Measurements from ENCODE around the gene UNC13B.
"Not testable (repeated sequence)": the region's sequence is repeated elsewhere in the genome, so short reads cannot be mapped to it uniquely, and the experiment has no call there.

UNC13B gene

DNA sequence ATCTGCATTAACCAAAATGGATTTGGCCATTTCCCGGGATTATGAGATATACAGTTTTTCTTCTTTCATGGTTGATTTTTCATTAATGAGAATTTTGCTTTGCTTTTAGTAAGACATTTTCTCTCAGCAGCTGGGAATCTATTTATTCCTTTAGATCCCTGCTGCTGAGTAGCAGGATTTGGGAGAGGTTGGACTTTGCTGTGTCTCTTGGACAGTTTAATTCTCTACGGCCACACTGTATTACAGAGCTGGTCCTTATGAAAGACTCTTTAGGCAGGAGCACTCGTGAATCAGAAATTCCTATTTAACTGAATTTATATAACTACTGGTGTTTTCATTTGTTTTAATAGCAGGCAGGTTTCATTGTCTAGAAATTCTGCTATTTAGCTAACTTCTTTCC lies 1.6 kb downstream of the UNC13B start:
- no peak for DNase-seq (ENCODE audit: low read depth in 2 of 2)

DNA sequence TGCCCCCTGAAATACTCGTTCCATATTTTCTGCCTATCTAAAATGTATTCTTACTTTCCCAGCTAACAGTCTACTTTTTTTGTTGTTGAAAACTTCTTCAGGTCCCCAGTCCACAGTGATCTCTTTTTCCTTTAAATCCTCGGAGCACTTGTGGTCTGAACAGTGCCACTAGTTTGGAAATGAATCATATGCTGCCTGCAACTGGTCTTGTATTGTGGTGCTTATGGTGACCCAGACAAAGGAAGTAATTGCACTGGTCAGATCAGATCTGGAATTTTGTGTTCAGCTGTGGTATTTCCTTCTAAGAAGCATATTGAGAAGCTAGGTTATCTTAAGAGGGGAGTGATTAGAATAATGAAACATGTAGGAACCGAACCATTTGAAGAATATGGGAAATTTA lies 2.9 kb downstream of the UNC13B start:
- no peak for DNase-seq (ENCODE audit: low read depth in 2 of 2)

DNA sequence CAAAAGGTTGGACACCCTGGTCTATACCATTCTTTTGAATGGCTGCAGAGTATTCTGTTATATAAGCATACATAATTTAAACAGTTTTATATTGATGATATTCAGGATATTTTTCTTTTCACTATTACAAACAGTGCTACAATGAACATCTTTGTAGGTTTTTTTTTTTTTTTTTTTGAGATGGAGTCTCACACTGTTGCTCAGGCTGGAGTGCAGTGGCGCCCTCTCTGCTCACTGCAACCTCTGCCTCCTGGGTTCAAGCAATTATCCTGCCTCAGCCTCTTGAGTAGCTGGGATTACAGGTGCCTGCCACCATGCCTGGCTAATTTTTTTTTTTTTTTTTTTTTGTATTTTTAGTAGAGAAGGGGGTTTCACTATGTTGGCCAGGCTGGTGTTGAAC lies 5.6 kb downstream of the UNC13B start:
- not testable (repeated sequence) for DNase-seq (ENCODE audit: low read depth in 2 of 2)

DNA sequence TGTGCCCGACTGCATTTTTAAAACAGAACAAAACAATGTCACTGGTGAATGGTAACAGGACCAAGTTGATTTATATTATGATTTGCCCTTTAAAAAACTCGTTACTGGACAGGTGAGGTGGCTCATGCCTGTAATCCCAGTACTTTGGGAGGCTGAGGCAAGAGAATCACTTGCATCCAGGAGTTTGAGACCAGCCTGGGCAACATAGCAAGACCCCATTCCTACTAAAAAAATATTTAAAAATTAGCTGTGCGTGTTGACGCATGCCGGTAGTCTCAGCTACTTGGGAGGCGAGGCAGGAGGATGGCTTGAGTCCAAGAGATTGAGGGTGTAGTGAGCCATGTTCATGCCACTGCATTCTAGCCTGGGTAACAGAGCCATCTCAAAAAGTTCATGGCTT lies 7.2 kb downstream of the UNC13B start:
- DNase-seq (ENCODE audit: low read depth in 2 of 2): no peak

DNA sequence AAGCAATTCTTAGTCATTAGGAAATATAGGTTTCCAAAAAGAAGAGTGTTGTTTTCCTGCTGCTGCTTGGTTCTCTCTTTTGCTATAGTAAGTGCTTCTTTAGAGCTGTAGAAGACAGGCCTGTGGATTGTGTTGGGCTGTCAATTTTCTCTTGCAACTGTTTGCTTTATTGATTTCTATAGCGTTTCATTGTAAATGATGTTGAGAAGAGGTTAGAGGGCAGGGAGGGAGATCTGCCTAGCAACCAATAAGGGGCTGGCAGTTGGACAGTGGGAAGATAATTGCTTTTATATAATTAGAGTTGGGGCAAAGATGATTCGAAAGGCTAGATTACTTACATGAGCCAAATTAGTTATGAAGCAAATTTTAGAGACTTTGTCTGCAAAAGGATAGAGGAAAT lies 11.1 kb downstream of the UNC13B start:
- DNase-seq (ENCODE audit: low read depth in 2 of 2): no peak

DNA sequence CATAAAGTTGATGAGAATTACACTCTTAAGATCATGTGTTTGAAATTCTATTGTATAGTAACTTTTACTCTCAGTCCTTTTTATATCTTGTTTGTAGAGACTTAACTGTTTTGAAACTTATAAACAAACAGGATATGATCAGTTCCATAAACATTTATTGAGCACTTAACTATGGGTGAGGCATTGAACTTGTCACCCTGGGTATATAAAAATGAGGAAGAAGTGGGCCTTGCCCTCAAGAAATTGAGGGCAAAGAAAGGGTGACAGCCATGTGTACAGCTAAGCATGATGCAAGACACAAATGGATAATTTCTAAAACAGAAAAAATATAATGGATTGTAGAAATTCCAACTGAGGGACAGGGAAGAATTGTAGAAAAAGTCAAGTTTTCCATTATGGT lies 15.7 kb downstream of the UNC13B start:
- no peak for DNase-seq (ENCODE audit: low read depth in 2 of 2)

DNA sequence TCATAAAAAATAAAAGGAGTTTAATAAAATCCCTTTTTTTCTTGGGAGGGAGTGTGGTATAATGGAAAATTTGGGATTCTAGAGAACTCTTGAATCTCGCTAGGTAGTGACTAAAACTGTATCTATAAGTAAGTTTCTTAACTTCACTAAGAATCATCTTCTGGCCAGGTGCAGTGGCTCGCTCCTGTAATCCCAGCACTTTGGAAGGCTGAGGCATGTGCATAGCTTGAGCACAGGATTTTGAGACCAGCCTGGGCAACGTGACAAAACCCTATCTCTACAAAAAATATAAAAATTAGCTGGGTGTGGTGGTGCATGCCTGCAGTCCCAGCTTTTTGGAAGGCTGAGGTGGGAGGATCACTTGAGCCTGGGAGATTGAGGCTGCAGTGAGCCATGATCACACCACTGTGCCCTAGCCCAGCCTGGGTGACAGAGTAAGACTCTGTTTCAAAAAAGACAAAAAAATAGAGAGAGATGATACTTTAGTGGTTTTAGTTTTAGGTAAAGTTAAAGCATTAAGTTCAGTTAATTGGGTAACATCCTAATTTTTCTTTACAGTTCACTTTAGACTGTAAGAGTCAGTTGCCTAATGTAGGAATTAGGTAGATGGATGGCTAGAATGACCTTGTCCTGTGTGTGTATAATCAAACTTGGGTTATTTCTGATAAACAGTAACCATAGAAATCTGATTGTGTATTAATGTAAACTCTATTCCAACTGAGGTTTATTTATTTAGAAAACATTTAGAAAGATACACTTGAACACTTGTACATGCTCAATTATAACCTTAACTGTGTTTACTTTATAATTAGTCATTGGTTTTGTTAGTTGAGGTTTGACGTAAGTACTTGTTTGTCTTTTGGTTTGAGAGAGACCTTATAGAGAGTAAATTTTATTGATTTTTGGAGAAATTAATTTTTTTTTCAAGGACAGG lies 17.8 kb downstream of the UNC13B start:
- no peak for DNase-seq (ENCODE audit: low read depth in 2 of 2)

DNA sequence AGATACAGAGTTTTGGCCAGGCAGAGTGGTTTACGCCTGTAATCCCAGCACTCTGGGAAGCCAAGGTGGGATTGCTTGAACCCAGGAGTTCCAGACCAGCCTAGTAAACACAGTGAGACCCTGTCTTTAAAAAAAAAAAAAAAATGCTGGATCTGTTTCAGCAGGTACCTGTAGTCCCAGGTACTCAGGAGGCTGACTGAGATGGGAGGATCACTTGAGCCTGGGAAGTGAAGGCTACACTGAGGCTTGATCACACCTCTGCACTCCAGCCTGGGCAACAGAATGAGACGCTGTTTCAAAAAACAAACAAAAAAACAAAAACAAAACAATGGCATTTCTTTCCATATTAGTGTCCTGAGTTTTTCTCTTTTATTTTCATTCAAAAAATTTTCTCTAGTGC lies 19.0 kb downstream of the UNC13B start:
- DNase-seq (ENCODE audit: low read depth in 2 of 2): no peak

DNA sequence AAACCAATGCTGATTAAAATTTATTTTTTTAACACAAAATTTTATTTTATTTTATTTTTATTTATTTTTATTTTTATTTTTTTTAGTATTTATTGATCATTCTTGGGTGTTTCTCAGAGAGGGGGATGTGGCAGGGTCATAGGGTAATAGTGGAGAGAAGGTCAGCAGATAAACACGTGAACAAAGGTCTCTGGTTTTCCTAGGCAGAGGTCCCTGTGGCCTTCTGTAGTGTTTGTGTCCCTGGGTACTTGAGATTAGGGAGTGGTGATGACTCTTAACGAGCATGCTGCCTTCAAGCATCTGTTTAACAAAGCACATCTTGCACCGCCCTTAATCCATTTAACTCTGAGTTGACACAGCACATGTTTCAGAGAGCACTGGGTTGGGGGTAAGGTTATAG lies 20.6 kb downstream of the UNC13B start:
- DNase-seq (ENCODE audit: low read depth in 2 of 2): not testable (repeated sequence)

DNA sequence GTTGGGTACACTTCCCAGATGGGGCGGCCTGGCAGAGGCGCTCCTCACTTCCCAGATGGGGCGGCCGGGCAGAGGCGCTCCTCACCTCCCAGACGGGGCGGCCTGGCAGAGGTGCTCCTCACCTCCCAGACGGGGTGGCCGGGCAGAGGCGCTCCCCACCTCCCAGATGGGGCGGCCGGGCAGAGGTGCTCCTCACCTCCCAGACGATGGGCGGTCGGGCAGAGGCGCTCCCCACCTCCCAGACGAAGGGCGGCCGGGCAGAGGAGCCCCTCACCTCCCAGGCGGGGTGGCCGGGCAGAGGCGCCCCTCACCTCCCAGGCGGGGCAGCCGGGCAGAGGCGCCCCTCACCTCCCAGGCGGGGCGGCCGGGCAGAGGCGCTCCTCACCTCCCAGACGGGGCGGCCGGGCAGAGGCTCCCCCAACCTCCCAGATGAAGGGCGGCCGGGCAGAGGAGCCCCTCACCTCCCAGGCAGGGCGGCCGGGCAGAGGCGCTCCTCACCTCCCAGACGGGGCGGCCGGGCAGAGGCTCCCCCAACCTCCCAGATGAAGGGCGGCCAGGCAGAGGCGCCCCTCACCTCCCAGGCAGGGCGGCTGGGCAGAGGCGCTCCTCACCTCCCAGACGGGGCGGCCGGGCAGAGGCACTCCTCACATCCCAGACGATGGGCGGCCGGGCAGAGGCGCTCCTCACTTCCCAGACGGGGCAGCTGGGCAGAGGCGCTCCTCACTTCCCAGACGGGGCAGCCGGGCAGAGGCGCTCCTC lies 21.4 kb downstream of the UNC13B start:
- not testable (repeated sequence) for DNase-seq (ENCODE audit: low read depth in 2 of 2)

DNA sequence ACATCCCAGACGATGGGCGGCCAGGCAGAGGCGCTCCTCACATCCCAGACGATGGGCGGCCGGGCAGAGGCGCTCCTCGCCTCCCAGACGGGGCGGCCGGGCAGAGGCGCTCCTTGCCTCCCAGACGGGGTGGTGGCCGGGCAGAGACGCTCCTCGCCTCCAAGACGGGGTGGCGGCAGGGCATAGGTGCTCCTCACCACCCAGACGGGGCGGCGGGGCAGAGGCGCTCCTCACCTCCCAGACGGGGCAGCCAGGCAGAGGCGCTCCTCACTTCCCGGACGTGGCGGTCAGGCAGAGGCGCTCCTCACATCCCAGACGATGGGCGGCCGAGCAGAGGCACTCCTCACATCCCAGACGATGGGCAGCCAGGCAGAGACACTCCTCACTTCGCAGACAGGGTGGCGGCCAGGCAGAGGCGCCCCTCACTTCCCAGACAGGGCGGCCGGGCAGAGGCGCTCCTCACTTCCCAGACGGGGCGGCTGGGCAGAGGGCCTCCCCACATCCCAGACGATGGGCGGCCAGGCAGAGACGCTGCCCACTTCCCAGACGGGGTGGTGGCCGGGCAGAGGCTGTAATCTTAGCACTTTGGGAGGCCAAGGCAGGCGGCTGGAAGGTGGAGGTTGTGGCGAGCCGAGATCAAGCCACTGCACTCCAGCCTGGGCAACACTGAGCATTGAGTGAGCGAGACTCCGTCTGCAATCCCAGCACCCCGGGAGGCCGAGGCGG lies 22.1 kb downstream of the UNC13B start:
- DNase-seq (ENCODE audit: low read depth in 2 of 2): not testable (repeated sequence)

DNA sequence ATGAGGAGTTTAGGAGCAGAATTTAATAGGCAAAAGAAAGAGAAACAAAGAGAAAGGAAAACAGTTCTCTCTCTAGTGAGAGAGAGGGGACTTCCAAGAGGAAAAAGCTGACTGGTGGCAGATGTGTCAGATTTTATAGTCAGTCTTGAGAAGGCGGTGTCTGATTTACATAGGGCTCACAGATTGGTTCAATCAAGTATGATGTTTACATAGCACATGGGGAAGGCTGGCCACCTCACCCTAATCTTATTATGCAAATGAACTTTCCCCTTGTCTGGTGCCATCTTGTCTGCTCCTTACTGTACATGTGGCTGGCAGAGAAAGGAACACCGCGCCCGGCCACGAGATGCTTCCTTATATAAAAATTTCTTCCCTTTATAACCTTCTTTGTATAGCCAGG lies 24.7 kb downstream of the UNC13B start:
- DNase-seq (ENCODE audit: low read depth in 2 of 2): no peak

DNA sequence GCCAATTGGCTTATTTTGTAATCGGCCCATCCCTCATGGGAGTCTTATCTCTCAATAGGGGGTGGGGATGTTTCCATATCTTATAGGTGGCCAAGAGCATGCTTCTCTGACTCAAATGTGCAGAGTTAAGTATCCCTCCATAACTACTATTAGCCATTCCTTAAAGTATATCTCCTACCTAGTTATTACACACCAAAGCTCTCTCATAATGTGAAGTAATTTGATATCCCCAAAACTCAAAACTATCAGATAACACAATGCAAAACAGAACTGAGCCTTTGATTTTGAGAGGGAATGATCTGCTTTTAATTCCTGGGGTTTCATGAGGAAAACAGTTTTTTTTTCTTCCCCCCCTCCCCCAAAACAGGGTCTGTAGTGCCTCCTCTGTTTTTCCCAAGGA lies 28.4 kb downstream of the UNC13B start:
- no peak for DNase-seq (ENCODE audit: low read depth in 2 of 2)

DNA sequence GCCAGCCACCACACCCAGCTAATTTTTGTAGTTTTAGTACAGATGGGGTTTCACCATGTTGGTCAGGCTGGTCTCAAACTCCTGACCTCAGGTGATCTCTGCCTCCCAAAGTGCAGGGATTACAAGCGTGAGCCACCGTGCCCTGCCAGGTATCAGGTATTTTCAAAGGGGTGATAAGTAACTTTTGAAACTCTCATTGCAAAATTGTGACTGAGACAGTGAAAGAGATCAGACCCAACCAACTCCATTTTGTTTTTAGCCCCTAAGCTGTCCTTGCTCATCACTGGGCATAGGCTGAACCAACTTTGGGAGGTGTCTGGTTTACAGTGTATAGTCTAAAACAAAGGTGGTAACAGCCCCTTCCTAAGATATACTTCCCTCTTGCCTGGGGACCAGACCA lies 29.3 kb downstream of the UNC13B start:
- DNase-seq (ENCODE audit: low read depth in 2 of 2): no peak

DNA sequence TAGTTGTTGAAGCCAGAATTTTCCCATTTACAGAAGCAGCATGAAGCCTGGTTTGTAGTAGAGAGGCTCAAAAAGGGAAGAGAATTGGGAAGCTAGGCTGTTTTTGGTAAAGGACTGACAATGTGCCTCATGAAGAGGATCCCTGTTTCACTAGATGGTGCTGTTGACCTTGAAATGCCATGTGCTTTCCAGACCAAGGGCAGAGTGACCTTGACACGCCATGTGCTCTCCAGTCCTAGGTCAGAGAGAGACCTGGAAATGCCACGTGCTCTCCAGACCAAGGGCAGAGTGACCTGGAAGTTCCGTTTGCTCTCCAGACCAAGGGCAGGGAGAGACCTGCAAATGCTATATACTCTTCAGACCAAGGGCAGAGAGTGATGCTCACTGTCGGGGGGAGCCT lies 32.0 kb downstream of the UNC13B start:
- no peak for DNase-seq (ENCODE audit: low read depth in 2 of 2)

DNA sequence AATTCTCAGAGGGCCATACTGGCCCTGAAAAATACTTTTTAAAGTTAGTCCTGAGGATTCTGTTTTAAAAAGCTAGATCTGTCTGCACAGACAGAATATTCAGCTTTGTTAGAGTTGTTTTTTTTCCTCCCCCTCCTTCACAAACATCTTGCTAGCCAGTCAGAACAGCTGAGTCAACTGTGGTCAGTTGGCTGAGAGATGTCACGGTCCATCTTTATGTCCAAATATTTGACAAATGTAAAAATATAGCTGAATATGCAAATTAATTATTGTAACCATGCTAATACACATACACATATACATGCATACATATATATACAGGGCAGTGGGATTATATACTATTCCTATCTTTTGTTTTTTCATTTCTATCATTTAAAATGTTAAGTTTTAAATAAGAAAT lies 33.9 kb downstream of the UNC13B start:
- DNase-seq (ENCODE audit: low read depth in 2 of 2): no peak

DNA sequence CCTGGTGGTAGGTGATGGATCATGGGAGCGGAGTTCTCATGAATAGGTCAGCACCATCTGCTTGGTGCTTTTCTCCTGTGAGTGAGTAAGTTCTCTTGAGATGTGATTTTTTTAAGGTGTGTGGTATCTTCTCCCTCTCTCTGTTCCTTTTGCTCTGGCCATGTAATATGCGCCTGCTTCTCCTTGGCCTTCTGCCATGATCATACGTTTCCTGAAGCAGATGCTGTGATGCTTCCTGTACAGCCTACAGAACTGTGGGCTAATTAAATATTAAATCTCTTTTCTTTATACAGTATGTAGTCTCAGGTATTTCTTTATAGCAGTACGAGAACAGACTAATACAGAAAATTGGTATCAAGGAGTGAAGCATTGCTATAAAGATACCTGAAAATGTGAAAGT lies 36.4 kb downstream of the UNC13B start:
- DNase-seq (ENCODE audit: low read depth in 2 of 2): no peak

DNA sequence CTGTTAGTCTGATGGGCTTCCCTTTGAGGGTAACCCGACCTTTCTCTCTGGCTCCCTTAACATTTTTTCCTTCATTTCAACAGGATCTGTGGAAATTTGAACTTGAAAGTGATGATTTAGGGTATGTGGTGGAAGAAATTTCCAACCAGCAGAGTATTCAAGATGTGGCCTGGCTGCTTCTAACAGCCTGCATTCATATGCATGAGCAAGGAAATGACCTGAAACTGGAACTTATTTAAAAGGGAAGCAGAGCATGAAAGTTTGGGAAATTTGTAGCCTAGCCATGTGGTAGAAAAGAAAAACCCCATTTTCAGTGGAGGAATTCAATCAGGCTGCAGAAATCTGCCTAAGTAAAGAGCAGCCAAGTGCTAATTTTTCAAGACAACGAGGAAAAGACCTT lies 41.7 kb downstream of the UNC13B start:
- no peak for DNase-seq (ENCODE audit: low read depth in 2 of 2)

DNA sequence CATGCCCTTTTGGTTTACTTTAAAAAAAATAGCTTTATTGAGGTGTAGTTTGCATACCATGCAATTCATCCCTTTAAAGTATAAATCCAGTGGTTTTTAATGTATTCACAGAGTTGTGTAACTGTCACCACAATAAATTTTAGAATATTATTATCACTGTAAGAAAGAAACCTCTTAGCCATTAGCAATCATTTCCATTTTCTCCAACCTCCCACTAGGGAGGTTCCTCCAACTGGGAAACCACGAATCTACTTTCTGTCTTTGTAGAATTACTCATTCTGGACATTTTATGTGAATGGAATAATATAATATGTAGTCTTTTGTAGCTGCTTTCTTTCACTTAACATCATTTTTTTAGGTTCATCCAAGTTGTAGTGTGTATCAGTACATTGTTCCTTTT lies 43.5 kb downstream of the UNC13B start:
- no peak for DNase-seq (ENCODE audit: low read depth in 2 of 2)

DNA sequence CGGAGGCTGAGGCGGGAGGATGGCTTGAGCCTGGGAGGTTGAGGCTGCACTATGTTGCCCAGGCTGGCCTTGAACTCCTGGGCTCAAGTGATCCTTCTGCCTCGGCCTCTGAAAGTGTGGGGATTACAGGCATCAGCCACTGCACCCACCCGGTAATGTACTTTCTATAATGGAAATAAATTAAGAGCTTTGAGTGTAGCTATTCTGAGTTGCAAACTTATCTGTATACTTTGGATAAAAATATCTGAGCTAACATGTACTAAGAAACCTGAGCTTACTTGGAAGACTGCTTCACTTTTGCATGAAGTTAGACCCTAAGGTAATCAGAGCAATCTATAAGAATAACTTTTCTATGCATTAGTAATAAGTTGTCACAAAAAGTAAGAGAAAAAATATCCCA lies 50.0 kb downstream of the UNC13B start:
- DNase-seq (ENCODE audit: low read depth in 2 of 2): no peak

DNA sequence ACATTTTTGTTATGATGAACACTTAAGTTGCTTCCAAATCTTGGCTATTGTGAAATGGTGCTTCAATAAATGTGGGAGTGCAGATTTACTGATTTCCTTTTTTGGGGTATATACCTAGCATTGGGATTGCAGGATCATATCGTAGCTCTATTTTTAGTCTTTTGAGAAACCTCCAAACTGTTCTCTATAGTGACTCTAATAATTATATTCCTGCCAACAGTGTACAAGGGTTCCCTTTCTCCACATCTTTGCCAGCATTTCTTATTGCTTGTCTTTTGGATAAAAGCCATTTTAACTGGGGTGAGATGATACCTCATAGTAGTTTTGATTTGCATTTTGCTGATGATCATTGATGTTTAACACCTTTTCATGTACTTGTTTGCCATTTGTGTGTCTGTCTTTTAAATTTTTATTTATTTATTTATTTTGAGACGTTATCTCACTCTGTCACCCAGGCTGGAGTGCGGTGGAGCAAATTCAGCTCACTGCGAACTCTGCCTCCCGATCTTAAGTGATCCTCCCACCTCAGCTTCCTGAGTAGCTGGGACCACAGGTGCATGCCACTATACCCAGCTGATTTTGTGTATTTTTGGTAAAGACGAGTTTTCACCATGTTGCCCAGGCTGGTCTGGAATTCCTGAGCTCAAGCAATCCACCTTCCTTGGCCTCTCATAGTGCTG lies 59.0 kb downstream of the UNC13B start:
- DNase-seq (ENCODE audit: low read depth in 2 of 2): no peak

DNA sequence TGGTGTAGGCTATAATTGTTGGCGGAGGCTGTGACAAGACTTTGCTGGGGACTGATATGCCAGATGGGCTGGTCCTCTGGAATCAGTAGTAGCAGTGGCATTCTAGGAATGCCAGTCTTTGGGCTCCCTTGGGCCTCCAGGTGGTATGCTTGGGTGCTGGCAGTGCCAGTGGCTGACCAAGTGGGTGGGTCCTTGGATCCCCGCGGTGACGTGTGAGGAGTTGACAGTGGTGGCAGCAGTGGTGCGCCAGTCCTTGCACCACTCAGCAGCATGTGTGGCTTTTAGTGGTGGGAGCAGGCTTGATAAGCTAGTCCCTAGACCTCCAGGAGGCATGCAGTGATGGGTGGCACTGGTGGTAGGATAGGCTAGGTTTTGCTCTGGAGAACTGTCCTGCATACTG lies 63.9 kb downstream of the UNC13B start:
- DNase-seq (ENCODE audit: low read depth in 2 of 2): no peak
